Smooth muscle cell (in vitro differentiated cells): ENCODE results near the gene MEAK7. TPM values are rescaled to one million over a fixed set of nuclear protein-coding genes. Genes with fewer than 3 reads are reported as not detected.

ENCODE experiments used
- DNase-seq: peaks from one replicate; lab custom pipeline; 2025; ENCODE audit not compliant: unreplicated experiment; lab: John Stamatoyannopoulos, UW
- H2AFZ ChIP-seq: fragments of 200-600 bp; sonication (generic); 2 replicates; pipeline ENCODE4 v1.6.0; 2016; ENCODE audit warnings: antibody characterized with exemption, low read depth, mild to moderate bottlenecking
- H3F3A ChIP-seq: fragments of 200-600 bp; sonication (generic); 2 replicates; pipeline ENCODE4 v1.6.0; 2017; ENCODE audit warnings: antibody characterized with exemption, low read depth
- H3K27ac ChIP-seq: fragments of 200-600 bp; sonication (generic); 2 replicates; pipeline ENCODE4 v1.5.1; 2016; ENCODE audit warnings: low read depth, mild to moderate bottlenecking
- H3K27me3 ChIP-seq: fragments of 200-600 bp; sonication (generic); 2 replicates; pipeline ENCODE4 v1.6.1; 2016; ENCODE audit warnings: low read depth, mild to moderate bottlenecking
- H3K36me3 ChIP-seq: fragments of 200-600 bp; sonication (generic); 2 replicates; pipeline ENCODE4 v1.5.1; 2016; ENCODE audit warnings: low read depth
- H3K4me1 ChIP-seq: fragments of 200-600 bp; sonication (generic); 2 replicates; pipeline ENCODE4 v1.5.1; 2016; ENCODE audit warnings: low read depth
- H3K4me2 ChIP-seq: fragments of 200-600 bp; sonication (generic); 2 replicates; pipeline ENCODE4 v1.6.0; 2016; ENCODE audit warnings: mild to moderate bottlenecking
- H3K4me3 ChIP-seq: fragments of 200-600 bp; sonication (generic); 2 replicates; pipeline ENCODE4 v1.5.1; 2016; ENCODE audit warnings: mild to moderate bottlenecking
- H3K79me2 ChIP-seq: fragments of 200-600 bp; sonication (generic); 2 replicates; pipeline ENCODE4 v1.6.0; 2016; ENCODE audit warnings: low read depth, mild to moderate bottlenecking
- H3K9ac ChIP-seq: fragments of 200-600 bp; sonication (generic); 2 replicates; pipeline ENCODE4 v1.6.0; 2016; ENCODE audit warnings: low read depth
- H3K9me3 ChIP-seq: fragments of 200-600 bp; sonication (generic); replicated peaks from 2 replicates; pipeline ENCODE4 v1.5.1; 2016; ENCODE audit warnings: low read depth
- H4K20me1 ChIP-seq: fragments of 200-600 bp; sonication (generic); 2 replicates; pipeline ENCODE4 v1.6.0; 2016; ENCODE audit warnings: low read depth
- WGBS: methylation state at CpG from one replicate; pipeline ENCODE4 v1.1.7; 2016; ENCODE audit warnings: low lambda C conversion rate; 5-methylcytosine and 5-hydroxymethylcytosine counted together
- polyA plus RNA-seq: library from polyadenylated mRNA; unstranded; fragments of >200 nt; fragmentation: Nextera tagmentation; extraction: Ambion mirVana; gene quantifications from 2 replicates; pipeline ENCODE4 v1.2.1, GENCODE V29; 2016
- total RNA-seq: library from RNA; depleted of rRNA; stranded (reverse); fragments of >200 nt; gene quantifications from 2 replicates; pipeline ENCODE4 v1.2.3, GENCODE V29; 2014
- TF ChIP-seq, protein P1 (sequence below): fragments of 200-600 bp; sonication (generic); IDR thresholded peaks from 2 replicates; pipeline ENCODE4 v1.5.1; 2017; ENCODE audit warnings: borderline replicate concordance, mild to moderate bottlenecking, antibody characterized with exemption; ENCODE audit not compliant: insufficient read depth, poor library complexity, severe bottlenecking

Gene MEAK7
- total and polyA plus RNA-seq, 2 experiments from 2014 or later = 26.4 to 32.1 TPM

DNA sequence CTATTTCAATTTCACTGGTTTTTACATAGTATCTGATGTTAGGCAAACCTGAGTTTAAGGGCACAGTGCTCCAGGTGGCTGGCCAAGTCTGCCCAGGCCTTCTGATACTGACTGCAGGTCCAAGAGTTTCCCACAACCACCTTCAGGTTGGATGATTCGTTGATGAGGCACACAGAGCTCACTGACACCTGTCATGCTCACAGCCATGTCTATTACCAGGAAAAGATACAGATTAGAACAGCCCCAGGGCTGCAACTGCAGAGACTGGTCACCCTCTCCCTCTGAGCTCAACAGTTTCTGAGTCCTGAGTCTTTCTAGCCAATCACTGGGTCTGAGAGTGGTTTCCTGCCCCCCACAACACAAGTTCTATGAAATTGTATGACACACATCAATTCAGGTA is 37.2 kb downstream of the MEAK7 start:
- 88% methylated on average over 1 of the region's 1 CpG for WGBS
- peaks cover 4% of the 10 kb centered on the region for H4K20me1 ChIP-seq
- H3K4me1 ChIP-seq = no peaks in the 10 kb centered on the region
- no peaks in the 10 kb centered on the region for H3F3A ChIP-seq
- H3K4me3 ChIP-seq = no peak overlapping the region
- DNase-seq = no peak
- H3K9ac ChIP-seq = no peak overlapping the region
- no peaks in the 10 kb centered on the region for H3K9me3 ChIP-seq
- H3K27me3 ChIP-seq = no peaks in the 10 kb centered on the region
- H3K36me3 ChIP-seq = peaks cover 9% of the 10 kb centered on the region
- H3K27ac ChIP-seq = no peak overlapping the region
- H3K4me2 ChIP-seq = no peak overlapping the region
- no peak overlapping the region for H2AFZ ChIP-seq
- no peaks in the 10 kb centered on the region for H3K79me2 ChIP-seq
- TF ChIP-seq, protein P1, sequence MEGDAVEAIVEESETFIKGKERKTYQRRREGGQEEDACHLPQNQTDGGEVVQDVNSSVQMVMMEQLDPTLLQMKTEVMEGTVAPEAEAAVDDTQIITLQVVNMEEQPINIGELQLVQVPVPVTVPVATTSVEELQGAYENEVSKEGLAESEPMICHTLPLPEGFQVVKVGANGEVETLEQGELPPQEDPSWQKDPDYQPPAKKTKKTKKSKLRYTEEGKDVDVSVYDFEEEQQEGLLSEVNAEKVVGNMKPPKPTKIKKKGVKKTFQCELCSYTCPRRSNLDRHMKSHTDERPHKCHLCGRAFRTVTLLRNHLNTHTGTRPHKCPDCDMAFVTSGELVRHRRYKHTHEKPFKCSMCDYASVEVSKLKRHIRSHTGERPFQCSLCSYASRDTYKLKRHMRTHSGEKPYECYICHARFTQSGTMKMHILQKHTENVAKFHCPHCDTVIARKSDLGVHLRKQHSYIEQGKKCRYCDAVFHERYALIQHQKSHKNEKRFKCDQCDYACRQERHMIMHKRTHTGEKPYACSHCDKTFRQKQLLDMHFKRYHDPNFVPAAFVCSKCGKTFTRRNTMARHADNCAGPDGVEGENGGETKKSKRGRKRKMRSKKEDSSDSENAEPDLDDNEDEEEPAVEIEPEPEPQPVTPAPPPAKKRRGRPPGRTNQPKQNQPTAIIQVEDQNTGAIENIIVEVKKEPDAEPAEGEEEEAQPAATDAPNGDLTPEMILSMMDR = no peak

DNA sequence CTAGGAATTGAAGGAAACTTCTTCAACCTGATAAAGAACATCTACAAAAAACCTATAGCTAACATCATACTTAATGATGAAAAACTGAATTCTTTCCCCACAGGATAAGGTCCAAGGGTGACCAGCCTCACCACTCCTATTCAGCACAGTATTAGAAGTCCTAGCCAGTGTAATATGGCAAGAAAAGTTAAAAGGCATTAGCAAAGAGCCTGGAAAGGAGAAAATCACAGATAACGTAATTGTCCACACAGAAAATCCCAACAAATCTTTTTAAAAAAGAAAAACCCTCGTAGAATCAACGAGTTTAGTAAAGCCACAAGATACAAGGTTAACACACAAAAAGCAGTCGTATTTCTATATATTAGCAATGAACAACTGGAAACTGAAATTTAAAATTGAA is 37.8 kb downstream of the MEAK7 start:
- TF ChIP-seq, protein P1 = no peak
- H3K9me3 ChIP-seq = no peaks in the 10 kb centered on the region

DNA sequence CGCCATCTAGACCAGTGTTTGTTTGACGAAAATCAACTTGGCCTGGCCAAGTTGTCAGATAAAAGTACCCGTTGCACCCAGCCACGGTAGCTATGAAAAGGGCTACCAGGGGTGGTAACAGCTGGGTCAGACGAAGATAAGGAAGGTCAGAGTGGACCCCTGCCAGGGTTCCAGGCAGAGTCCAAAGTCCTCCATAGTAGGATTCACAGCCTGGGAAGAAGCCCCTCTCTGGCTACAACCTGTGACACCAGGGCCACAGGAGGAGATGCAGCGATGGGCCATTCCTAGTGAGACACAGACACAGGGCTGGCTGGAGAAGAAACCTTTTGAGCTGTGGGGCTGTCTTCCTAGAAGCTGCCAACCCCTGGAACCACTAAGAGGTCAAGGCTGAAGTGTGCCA is 39.3 kb downstream of the MEAK7 start:
- Histone ChIP-seq H4K20me1 (peaks cover 4% of the 10 kb centered on the region), H3K4me2 (no peak overlapping the region), H2AFZ (no peak overlapping the region), H3F3A (no peaks in the 10 kb centered on the region), H3K9me3 (no peaks in the 10 kb centered on the region), H3K27me3 (no peaks in the 10 kb centered on the region), H3K36me3 (peaks cover 9% of the 10 kb centered on the region), H3K4me1 (no peaks in the 10 kb centered on the region), H3K4me3 (no peak overlapping the region), H3K9ac (no peak overlapping the region), H3K79me2 (no peaks in the 10 kb centered on the region), H3K27ac (no peak overlapping the region)
- WGBS = 90% methylated on average over 6 of the region's 6 CpGs
- TF ChIP-seq, protein P1 = no peak
- no peak for DNase-seq

More for the DNA sequence above, 37.8 kb downstream of the MEAK7 start:
- Histone ChIP-seq H2AFZ (no peak overlapping the region), H3K27me3 (no peaks in the 10 kb centered on the region), H4K20me1 (peaks cover 4% of the 10 kb centered on the region), H3K4me3 (no peak overlapping the region), H3K4me1 (no peaks in the 10 kb centered on the region), H3K36me3 (peaks cover 9% of the 10 kb centered on the region), H3F3A (no peaks in the 10 kb centered on the region), H3K9ac (no peak overlapping the region), H3K4me2 (no peak overlapping the region), H3K79me2 (no peaks in the 10 kb centered on the region), H3K27ac (no peak overlapping the region)
- DNase-seq = no peak
- 49% methylated on average over 4 of the region's 4 CpGs for WGBS

DNA sequence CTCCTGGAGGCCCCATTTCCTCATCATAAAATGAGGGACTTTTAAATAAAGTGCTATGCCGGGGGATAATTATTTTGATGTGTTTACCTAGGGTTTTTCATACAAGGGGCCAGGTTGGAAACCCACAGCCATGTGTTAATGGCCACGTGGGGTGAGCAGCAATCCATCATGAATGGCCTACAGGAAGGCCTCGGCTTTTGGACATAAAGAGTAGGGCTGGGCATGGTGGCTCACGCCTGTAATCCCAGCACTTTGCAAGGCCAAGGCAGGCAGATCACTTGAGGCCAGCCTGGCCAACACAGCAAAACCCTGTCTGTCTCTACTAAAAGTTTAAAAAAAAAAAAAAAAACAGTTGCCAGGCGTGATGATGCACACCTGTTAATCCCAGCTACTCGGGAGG is 40.3 kb downstream of the MEAK7 start:
- Histone ChIP-seq H3K4me3 (no peak overlapping the region), H3K4me1 (no peaks in the 10 kb centered on the region), H3K36me3 (peaks cover 9% of the 10 kb centered on the region), H3K9ac (no peak overlapping the region), H3K27ac (no peak overlapping the region), H3F3A (no peaks in the 10 kb centered on the region), H3K9me3 (no peaks in the 10 kb centered on the region), H2AFZ (no peak overlapping the region), H3K79me2 (no peaks in the 10 kb centered on the region), H3K4me2 (no peak overlapping the region), H3K27me3 (no peaks in the 10 kb centered on the region), H4K20me1 (peaks cover 4% of the 10 kb centered on the region)
- WGBS = 91% methylated on average over 6 of the region's 6 CpGs
- no peak for DNase-seq
- TF ChIP-seq, protein P1 = no peak
